HG03039 (cell line): ENCODE measurements around the gene FCER2.
A peak's percentile ranks its signal among the peaks of the same experiment; 100 is the strongest.

Source experiments
- ATAC-seq: cut with Tn5 transposase; IDR thresholded peaks from one replicate; pipeline ENCODE4 v1.9.1; 2021; ENCODE audit warnings: mild to moderate bottlenecking, moderate library complexity; ENCODE audit not compliant: unreplicated experiment

The FCER2 gene

DNA sequence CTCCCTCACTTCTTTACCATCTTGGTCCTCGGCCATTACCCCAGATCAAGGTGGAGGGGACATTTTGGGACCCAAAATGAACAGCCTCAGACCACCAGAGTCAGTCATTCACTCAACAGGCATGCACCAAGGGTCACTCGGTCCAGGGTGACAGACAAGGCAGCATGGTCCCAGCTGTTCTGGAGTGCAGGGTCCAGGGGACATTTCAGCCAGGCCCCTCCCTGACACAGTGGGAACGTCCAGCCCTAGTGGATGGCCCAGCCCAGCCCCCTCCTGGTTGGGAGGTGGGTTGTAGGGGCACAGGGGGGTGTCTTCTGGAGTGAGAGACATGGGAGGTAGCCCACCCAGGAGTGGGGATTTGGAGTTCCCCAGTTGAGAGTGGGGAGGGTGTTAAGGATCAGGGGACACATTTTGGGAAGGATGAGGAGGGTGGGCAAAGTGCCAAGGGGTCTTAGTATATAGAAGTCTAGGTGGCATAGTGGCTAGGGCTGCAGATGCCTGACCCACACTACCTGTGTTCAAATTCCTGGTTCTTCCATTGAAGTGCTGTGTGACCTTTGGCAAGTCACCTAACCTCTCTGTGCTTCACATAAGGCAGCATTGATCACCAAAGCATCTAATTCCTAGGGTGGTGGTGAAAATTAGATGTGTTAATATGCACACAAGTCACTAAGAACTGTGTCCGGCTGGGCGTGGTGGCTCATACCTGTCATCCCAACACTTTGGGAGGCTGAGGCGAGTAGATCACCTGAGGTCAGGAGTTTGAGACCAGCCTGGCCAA, 2.5 kb upstream of the FCER2 start:
- ATAC-seq, result no peak

DNA sequence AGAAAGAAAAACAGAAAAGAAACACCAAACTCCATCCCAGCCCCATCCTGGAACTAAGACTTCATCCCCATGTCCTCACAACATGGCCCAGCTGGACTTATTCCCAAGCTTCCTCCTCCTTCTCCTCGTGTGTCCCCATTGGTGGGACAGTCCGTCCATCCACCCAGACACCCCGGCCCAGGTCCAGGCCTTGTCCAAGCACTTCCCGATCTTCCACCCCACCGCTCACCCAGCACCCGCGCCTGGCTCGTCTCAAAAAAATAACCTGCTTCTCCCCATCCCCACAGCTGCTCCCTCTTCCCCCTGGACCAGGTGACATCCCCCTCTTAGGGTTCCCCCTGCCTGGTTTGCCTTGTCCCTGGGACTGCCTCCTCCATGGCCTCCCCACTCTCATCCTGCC, 1.4 kb upstream of the FCER2 start:
- no peak for ATAC-seq

DNA sequence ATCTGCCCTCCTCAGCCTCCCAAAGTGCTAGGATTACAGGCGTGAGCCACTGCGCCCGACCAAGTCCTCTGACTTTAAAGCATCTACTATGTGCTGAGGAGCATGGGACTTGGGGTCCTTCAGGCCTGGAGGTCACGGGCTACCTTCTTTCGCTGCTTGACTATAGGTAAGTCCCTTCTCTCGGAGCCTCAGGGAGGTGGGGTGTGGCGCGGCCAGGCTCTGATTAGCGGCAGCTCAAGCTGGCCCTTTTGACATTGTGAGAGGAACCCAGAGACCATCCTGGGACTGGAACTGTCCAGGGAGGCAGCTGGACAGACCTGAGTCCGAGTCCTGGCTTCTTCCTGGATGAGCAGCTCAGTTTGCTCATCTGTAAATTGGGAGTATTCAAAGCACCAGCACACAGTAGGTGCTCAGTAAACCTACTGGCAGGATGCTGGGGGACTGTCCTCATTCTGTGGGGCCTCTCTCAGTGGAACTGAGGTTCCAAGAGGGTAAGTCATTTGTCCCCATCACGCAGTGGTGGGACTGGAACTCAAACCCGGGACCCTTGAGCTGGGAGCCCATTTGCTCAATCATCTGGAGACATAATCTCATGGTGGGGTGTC, 780 bp downstream of the FCER2 start:
- ATAC-seq, result no peak

DNA sequence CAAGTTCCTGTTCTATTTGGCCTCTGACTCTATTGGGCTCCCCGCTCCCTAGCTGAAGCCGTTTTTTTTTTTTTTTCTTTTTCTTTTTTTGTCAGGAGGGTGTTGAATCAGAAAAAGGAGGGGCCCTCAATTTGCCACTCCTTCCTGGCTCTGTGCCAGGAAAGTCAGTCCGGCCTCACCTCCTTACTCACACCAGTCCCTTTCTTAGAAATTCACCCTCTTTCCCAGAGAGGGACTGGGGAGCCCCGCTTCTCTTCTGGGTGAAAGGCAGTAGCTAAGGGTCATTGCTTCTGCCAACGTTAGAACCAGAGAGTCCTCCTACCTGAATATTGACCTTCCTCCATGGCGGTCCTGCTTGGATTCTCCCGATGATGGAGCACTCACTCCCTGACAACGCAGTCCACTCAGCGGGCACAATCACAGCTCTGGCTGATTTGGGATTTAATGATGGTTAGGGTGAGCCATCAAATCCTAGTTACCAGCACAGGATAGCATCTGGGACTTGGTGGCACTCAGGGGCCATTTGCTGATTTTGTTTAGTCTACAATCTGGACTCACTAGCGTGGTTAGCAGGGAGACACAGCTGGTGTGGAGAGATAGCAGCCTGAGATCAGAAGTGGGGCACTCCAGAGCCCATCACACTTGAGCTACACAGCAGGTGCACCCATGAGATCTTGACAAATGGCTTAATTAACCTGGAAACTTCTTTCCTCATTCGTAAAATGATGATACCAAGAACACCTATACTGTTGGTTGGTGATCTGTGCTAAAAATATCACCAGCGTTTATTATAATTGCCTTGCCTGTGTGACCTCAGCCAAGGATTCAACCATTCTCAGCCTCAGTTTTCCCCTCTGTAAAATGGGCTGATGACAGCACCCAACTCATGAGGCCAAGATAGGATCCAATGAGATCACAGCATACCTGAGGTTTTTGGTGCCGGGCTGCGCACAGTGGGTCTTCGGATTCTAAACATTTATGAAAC, 2.2 kb downstream of the FCER2 start:
- no peak for ATAC-seq

DNA sequence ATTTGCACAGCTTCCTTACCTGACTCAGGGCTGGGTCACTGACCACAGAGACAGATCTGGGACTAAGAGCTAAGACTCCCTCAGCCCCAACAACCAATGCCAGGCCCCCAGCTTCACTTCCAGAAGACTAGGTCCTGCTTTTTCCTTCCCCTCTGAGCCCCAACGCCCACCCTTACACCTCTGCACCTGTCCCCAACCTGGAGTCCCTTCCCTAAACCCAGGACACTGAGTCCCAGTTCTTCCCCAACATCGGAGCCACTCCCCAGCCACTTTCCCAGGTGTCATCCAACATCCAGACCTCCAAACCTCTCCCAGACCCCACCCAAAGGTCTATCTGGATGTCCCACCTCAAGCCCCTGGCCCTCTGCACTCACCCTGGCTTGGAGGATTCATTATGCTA, 2.9 kb downstream of the FCER2 start:
- ATAC-seq, result no peak

DNA sequence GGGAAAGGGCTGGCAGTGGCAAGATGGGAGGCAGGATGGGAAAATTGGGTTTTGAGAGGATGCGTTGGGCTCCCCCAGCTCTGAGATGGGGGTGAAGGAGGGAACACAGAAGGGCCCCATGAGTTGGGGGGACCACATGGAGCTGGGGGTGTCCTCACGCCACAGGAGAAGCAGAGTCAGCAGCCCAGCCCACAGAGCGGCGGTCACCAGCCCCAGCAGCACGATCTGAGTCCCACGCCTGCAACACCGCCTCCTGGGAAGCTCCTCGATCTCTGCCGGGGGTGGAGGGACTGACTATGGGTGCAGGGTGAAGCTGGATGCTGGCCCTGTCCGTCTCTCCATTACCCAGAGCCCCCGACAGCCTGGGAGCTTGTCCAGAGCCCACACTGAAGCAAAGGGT, 3.3 kb downstream of the FCER2 start:
- ATAC-seq, result no peak

DNA sequence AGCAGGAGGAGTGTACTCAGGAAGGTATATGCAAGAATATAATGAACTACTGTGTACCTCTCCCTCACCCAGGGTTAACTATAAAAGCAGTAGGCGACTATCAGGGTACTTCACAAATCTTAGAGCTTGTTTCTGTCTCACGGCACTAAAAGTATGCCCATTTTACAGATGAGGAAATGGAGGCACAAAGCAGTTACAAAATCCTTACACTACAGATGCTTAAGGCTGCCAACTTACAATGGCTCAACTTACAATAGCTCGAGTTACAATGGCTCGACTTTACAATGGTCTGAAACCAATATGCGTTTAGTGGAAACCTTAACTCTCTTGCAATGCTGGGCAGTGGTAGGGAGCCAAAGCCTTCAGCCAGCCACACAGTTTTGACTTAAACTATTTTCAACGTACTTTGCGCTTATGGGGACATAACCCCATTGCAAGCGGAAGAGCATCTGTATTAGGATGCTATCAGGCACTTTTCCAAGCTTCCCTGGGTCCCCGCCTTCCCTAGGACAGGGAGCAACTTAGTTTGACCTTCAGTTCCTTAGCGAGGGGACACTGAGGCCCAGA, 4.1 kb downstream of the FCER2 start:
- ATAC-seq, result no peak

DNA sequence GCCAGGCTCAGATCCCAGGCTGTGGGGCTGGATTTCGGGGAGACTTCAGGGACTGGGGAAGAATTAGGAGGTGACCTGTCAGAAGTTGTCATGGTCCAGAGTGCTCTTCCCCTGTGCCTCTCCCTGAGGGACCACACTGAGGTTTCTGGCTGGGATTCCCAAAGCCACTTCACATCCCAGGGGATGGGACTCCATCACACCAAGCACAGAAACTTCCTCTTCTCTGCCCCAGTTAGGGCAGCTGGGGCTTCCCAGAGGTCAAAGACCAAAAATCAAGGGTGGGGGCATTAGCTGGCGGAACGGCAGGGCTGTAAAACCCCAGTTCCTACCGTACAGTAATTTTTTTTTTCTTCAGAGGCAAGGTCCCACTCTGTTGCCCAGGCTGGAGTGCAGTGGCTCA, 7.4 kb downstream of the FCER2 start:
- no peak for ATAC-seq

DNA sequence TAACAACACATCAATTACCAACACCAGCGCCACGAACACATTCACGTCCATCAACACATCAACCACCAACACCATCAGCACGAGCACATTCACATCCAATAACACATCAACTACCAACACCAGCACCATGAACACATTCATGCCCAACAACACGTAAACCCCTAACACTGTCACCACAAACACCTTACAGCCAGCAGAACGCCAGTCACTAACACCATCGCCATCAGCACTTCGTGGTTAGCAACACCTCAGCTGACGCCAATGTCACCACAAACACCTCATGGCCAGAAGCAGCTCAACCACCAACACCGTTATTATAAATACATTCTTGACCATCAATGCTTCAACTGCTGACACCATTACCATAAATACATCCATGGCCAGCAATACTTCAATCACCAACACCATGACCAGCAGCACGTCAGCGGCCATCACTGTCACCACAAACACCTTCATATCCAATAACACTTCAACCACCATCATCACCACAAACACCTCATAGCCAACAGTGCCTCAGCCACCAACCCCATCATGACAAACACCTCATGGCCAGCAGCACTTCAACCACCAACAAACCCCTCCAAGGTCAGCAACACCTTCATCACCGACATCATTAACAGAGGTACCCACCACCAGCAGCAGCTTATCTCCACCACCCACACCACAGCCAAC, 9.4 kb downstream of the FCER2 start:
- ATAC-seq, result no peak

DNA sequence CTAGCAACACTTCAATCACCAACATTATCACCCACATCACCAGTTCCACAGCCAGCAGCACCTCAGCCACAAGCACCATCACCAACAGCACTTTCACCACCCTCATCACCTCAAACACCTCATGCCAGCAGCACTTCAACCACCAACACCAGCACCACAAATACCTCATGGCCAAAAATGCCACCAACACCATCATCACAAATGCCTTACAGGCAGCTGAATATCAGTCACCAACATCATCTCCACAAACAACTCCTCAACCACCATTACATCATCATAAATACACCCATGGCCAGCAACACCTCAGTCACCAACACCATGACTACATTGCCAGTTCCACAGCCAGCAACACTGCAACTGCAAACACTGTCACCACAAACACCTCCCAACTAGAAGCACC, 10.4 kb downstream of the FCER2 start:
- no peak for ATAC-seq

DNA sequence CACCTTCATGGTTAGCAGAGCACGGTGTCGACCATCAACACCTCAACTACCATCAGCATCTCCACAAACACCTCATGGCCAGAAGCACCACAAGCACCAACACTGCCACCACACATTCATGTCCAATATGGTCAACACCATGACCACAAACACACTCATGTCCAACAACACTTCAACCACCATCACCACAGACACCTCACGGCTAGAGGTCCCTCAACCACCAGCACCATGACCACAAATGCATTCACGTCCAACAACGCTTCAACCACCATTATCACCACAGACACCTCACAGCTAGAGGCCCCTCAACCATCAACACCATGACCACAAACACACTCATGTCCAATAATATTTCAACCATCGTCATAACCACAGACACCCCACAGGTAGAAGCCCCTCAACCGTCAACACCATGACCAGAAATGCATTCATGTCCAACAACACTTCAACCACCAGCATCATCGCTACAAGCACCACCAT, 11.1 kb downstream of the FCER2 start:
- ATAC-seq, result no peak

DNA sequence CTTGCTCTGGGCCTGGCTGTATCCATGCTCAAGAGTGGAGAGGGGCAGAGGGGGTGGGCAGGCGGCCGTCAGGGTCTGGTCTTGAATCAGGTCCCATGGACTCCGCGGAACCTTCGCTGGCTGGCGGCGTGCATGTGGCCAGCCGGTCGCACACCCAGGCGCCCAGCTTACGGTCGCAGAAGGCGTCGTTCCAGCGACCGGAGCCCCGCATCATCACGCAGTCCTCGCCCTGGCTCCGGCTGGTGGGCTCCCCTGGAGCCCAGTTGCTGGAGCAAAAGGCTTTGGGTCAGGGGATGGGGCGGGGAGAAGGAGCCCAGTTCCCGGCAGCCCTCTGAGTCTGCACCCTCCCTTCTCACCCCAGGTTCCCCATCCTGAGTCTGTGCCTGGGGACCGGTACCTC, 12.8 kb downstream of the FCER2 start:
- no peak for ATAC-seq

DNA sequence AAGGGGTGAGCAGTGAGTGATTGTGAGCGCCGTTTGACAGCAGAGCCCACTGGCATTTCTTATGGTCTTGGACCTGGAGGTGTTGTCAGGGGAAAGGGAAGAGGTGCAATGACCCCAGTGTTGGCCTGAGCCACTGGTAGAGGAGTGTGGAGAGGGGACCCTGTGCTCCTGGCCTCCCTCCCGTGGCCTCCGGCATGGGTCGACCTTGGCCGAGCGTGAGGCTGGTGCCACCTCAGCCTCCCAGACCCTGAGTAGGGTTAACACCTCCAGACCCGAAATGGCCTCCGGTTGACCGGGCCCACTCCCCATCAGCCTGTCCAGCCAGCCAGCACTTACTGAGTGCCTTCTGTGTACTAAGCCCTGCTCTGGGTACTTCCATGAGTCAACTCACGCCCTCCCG, 14.8 kb downstream of the FCER2 start:
- no peak for ATAC-seq

DNA sequence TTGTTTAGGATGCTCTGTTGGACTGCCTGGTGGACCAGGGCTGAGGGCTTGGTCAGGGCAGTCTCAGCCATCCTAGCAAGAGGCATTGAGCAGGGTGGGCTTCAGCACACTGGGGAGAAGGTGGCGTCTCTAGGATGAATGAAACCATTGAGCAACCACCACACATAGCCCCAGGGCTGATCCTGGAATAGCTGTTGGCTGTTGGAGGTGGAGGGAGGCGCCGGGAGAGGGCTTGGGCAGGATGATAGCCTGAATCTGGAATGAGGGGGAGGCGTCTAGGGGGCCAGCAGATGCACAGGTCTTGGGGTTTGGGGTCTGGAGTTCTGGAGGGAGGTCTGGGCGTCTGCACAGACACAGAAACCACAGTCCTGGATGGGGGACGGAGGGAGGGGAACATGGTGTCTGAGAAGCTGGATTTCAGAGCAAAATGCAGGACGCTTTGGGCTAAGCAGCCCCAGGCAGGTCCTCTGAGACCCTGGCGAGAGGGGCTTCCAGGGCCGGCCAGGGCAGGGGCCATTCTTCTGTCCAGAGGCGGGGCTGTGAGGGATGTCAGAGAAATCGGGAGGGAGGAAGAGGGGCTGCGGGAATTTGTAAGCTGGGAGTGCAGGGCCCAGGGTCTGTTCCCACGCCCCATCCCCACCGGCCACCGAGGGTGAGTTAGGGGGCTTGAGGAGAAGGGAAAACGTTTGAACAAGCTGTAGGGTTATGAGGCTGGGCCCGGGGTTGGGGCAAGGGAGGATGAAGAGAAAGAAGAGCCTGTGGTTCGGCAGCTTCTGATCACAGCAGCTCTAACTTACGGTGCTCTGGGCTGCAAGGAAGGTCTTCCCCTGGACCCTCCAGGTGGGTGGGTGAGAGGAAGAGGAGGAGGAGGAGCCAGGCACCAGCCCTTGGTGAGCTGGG, 16.1 kb downstream of the FCER2 start:
- ATAC-seq, result no peak

DNA sequence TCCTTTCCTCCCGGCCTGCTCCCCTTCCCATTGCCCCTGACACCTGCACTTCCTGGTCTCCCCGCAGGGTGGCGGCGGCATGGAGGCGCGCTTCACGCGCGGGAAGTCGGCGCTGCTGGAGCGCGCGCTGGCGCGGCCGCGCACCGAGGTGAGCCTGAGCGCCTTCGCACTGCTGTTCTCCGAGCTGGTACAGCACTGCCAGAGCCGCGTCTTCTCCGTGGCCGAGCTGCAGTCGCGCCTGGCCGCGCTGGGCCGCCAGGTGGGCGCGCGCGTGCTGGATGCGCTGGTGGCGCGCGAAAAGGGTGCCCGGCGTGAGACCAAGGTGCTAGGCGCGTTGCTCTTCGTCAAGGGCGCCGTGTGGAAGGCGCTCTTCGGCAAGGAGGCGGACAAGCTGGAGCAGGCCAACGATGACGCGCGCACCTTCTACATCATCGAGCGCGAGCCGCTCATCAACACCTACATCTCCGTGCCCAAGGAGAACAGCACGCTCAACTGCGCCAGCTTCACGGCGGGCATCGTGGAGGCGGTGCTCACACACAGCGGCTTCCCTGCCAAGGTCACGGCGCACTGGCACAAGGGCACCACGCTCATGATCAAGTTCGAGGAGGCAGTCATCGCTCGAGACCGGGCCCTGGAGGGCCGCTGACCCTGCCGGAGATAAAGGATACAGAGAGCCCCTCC, 19.6 kb downstream of the FCER2 start:
- ATAC-seq, result no peak

DNA sequence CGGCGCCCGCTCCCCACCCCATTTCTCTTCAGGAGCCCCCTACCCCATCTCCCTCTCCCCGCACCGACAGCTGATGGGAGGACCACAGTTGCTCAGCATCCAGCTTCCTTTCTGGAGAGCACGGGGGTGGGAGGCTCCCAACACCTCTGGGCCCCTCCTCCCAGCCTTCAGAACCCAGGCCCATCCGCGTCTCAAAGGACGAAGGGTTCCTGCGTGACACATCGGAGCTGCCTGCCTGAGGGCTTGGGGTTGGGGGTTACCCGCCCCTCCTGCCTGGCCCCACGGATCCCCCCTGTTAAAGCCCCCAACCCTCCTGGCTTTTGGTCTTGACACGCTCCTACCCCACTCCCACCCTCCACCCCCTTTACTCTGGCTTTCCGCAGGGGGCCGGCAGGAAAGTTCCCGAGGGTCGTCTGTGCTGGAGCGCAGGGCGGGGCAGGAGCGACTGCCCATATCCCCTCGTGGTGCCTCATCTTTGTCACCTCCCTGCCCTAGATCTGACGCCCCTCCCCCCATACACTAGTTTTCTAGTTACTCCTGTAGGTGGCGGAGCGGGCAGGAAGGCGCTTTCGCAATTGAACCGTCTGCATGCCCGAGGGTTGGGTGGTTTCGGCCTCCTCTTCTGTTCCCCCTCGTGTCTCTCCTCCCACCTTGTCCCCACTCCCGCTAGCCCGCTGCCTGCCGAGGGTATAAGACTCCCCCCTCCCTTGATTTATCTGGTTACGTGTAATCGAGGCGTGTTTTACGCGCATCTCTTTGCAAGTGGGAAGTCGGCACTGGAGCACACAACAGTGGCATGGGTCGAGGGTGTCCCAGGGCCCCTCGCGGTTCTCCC, 20.4 kb downstream of the FCER2 start:
- ATAC-seq, result no peak

DNA sequence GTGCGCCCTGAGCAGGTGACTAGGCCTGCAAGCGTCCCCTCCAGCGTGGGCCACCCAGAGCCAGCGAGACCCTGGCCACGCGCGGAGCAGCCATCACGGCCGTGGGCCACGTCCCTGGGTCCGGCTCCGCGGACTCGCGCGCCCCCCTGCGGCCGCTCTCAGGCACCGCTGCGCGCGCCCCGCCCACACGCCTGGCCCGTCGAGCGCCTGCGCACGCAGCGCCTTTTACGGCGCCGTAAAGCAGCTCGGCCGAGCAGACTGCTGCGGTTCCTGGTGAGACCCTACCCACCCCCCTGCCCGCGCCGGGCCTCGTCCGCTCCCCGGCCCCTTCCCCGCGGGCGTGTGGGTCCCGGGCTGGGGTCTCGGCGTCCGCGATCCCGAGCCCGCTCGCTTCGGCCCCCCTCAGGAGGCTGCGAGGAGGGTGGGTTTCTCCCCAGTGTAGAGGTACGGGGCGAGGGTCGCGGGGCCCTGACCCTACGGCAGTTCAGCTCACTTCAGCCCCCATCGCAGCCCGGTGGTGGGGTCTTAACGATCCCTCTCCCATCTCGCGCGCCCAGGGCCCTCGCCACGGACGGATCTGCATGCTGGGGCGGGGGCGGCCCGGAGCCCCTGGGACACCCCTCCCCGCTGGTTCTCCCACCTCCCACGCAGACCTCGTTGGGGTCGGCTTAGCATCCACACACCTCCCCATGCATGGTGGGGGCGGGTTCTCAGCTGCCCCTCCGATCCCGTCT, 21.2 kb downstream of the FCER2 start, which contains the start of gene TRAPPC5:
TSS of gene TRAPPC5 (plus strand) at position 228 of the 734 bp plus-strand sequence. CDS start 1,421 bp downstream, outside the sequence.
- peak; percentile 43 for ATAC-seq
